ENCODE results near the gene TNNT2.

Gene TNNT2

DNA sequence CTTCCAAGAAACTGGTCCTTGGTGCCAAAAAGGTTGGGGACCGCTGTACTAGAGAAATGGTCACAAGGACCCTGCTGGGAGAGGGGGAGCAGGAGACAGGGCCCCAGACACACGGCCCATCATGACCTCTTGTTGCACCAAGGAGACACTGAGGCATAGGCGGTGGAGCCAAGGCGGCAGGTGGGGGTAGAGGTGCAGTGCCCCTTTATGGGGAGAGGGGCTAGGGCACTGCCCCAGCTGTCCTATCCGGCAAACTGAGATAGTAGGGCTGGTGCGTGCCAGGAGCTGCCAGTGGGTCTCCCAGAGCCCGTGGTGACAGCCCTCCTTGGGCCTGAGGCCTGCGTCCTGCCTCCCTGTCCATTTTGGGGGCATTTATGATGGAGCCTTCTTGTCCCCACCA, 20.3 kb downstream of the TNNT2 start:
- in situ Hi-C loops (cut with MboI; ENCODE audit: low pct_unique_long_range_greater_than_20kb, low sequenced_read_pairs, unreplicated experiment) = no loop called here
- DNase-seq (ENCODE audit: low spot score) = no peak
- TF ChIP-seq, protein P1, sequence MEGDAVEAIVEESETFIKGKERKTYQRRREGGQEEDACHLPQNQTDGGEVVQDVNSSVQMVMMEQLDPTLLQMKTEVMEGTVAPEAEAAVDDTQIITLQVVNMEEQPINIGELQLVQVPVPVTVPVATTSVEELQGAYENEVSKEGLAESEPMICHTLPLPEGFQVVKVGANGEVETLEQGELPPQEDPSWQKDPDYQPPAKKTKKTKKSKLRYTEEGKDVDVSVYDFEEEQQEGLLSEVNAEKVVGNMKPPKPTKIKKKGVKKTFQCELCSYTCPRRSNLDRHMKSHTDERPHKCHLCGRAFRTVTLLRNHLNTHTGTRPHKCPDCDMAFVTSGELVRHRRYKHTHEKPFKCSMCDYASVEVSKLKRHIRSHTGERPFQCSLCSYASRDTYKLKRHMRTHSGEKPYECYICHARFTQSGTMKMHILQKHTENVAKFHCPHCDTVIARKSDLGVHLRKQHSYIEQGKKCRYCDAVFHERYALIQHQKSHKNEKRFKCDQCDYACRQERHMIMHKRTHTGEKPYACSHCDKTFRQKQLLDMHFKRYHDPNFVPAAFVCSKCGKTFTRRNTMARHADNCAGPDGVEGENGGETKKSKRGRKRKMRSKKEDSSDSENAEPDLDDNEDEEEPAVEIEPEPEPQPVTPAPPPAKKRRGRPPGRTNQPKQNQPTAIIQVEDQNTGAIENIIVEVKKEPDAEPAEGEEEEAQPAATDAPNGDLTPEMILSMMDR (IDR thresholded peaks at IDR 0.05; ENCODE audit: extremely low read depth, insufficient read depth, missing control alignments) = no peak

DNA sequence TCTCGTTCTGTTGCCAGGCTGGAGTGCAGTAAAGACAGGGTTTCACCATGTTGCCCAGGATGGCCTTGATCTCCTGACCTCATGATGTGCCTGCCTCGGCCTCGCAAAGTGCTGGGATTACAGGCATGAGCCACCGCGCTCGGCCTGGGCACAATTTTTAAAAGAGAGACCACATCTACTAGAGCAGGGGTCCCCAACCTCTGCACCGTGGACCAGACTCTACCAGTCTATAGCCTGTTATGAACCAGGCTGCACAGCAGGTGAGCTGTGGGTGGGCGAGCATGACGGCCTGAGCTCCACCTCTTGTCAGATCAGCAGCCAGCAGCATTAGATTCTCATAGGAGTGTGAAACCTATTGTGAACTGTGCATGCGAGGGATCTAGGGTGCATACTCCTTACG, 20.8 kb downstream of the TNNT2 start:
- DNase-seq (ENCODE audit: low spot score) = no peak
- in situ Hi-C loops (cut with MboI; ENCODE audit: low pct_unique_long_range_greater_than_20kb, low sequenced_read_pairs, unreplicated experiment) = no loop called here
- TF ChIP-seq, protein P1 (IDR thresholded peaks at IDR 0.05; ENCODE audit: extremely low read depth, insufficient read depth, missing control alignments) = no peak

DNA sequence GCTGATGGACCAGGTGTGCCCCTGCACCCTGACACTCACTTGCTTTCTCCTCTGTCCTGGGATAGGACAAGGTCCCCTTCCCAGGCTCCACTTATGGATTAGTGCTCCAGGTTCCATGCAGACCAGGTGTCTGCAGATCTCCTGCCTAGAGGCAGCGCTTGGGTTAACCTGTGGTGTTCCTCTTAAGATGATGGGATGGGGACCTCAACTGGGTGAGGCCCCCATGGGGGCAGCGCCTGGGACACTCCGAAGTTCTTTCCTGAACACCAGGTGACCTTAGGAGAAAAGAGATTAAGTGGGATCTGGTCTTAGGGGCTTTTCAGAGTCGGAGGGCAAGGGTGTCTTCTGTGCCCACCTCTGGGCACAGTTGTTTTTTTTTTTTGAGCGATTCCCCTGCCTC, 21.2 kb downstream of the TNNT2 start:
- in situ Hi-C loops (cut with MboI; ENCODE audit: low pct_unique_long_range_greater_than_20kb, low sequenced_read_pairs, unreplicated experiment) = no loop called here
- no peak for DNase-seq (ENCODE audit: low spot score)
- TF ChIP-seq, protein P1 (IDR thresholded peaks at IDR 0.05; ENCODE audit: extremely low read depth, insufficient read depth, missing control alignments) = no peak

DNA sequence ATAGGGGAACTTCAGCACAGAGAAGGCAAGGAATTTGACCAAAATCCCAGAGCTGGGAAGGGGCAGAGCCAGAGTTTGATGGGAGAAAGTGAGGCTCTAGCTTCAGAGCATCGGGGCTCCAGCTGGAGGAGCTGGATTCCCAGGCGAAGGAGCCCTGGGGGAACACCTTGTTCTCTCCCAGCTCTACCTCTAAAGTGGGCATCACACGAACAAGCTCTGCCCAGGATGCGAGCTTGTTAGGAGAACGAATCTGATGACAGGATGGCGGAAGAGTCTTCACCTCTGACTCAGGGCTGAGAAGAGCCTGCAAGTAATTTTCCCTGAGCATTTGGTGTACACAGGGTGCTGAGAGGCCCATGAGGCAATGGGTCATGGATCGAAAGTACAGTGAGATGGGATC, 22.0 kb downstream of the TNNT2 start:
- in situ Hi-C loops (cut with MboI; ENCODE audit: low pct_unique_long_range_greater_than_20kb, low sequenced_read_pairs, unreplicated experiment) = no loop called here
- TF ChIP-seq, protein P1 (IDR thresholded peaks at IDR 0.05; ENCODE audit: extremely low read depth, insufficient read depth, missing control alignments) = no peak
- no peak for DNase-seq (ENCODE audit: low spot score)

DNA sequence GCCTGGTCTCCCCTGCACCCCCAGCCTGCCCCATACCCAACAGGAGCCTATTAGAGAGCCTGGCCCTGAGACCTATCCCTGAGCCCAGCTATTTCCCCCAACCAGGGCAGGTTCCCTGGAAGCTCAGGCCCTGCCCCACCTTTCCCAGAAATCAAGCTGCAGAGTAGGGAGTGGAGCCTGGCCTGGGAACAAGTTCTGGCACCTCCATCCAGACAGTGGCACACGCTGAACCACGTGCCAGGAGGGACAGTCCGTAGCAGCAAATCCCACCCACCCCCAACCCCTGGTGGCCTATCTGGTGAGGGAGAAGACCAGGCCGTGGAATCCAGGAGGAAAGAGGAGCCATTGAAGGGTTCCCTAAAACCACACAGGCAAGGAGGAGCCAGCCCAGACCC, 22.6 kb downstream of the TNNT2 start:
- DNase-seq (ENCODE audit: low spot score) = no peak
- in situ Hi-C loops (cut with MboI; ENCODE audit: low pct_unique_long_range_greater_than_20kb, low sequenced_read_pairs, unreplicated experiment) = no loop called here
- TF ChIP-seq, protein P1 (IDR thresholded peaks at IDR 0.05; ENCODE audit: extremely low read depth, insufficient read depth, missing control alignments) = no peak

DNA sequence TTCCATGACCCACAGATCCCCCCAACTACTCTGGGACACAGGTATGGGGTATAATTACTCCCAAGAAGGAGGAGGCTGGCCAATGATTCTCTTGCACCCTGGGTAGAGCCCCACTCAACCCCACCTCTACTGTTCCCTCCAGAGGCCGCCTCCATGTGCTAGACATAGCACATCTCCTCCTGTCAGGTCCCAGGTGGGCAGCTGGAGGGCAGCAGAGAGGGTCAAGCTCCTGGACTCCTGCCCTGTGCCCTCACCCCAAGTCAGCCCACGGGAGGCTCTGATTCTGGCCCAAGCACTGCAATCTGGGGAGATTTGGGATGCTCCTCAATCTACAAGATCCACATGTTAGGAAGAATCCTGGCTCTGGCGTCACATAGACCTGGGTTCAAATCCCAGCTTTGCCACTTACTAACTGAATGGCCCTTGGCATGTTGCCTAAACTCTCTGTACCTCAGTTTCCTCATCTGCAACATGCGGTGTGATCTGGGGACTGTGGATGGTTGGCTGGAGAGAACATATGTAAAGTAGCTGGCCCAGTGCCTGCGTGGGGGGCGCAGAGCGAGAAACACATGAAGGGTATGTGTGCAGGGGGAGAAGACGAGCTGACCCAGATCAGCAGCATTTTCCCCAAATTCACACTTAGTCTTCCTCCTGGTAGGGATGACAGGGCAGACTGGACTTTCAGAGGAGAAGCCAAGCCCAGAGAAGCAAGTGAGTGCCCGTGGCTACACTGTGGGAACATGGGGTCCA, 23.2 kb downstream of the TNNT2 start:
- in situ Hi-C loops (cut with MboI; ENCODE audit: low pct_unique_long_range_greater_than_20kb, low sequenced_read_pairs, unreplicated experiment) = no loop called here
- TF ChIP-seq, protein P1 (IDR thresholded peaks at IDR 0.05; ENCODE audit: extremely low read depth, insufficient read depth, missing control alignments) = no peak
- DNase-seq (ENCODE audit: low spot score) = no peak

Measured in GM13977 (cell line).